HepG2 (cell line): Measurements from ENCODE around the gene EPB41L5. TPM values are rescaled to one million over a fixed set of nuclear protein-coding genes. Genes with fewer than 3 reads are reported as not detected.

Experiments
- ATF1 ChIP-seq: IDR thresholded peaks from 2 replicates; pipeline ENCODE4 v1.6.1; 2016; ENCODE audit warnings: mild to moderate bottlenecking, control low read depth
- CAMTA2 ChIP-seq: sonication (generic); formaldehyde crosslinking; IDR thresholded peaks from 2 replicates; pipeline ENCODE4 v1.4.0; 2020; ENCODE audit warnings: mild to moderate bottlenecking, missing genetic modification reagents, borderline replicate concordance
- EHMT2 ChIP-seq: fragments of 200-600 bp; sonication (generic); IDR thresholded peaks from 2 replicates; pipeline ENCODE4 v1.7.0; 2017; ENCODE audit warnings: antibody characterized with exemption, low read depth, low read length, borderline replicate concordance
- ETV5 ChIP-seq: IDR thresholded peaks from 2 replicates; pipeline ENCODE4 v1.6.1; 2018; ENCODE audit warnings: missing biosample characterization, missing genetic modification reagents, inconsistent platforms, borderline replicate concordance
- HOXD1 ChIP-seq: sonication (generic); formaldehyde crosslinking; IDR thresholded peaks from 2 replicates; pipeline ENCODE4 v1.5.0; 2020; ENCODE audit warnings: missing genetic modification reagents
- MTF1 ChIP-seq: sonication (generic); formaldehyde crosslinking; IDR thresholded peaks from 2 replicates; pipeline ENCODE4 v1.5.0; 2020; ENCODE audit warnings: missing genetic modification reagents
- NFE2 ChIP-seq: sonication (generic); formaldehyde crosslinking; IDR thresholded peaks from 2 replicates; pipeline ENCODE4 v1.4.0; 2020; ENCODE audit warnings: missing genetic modification reagents
- PAX8 ChIP-seq: sonication (generic); formaldehyde crosslinking; IDR thresholded peaks from 2 replicates; pipeline ENCODE4 v1.8.0; 2022; ENCODE audit warnings: mild to moderate bottlenecking, missing genetic modification reagents, borderline replicate concordance
- RCOR2 ChIP-seq: IDR thresholded peaks from 2 replicates; pipeline ENCODE4 v1.6.1; 2016; ENCODE audit warnings: missing biosample characterization, missing genetic modification reagents
- SETDB1 ChIP-seq: sonication (generic); formaldehyde crosslinking; IDR thresholded peaks from 2 replicates; pipeline ENCODE4 v1.5.1; 2020; ENCODE audit warnings: missing genetic modification reagents, mild to moderate bottlenecking, borderline replicate concordance
- SMARCC2 ChIP-seq: fragments of 450-650 bp; IDR thresholded peaks from 2 replicates; pipeline ENCODE4 v1.6.1; 2017; ENCODE audit warnings: antibody characterized with exemption, mild to moderate bottlenecking
- ZBTB1 ChIP-seq: sonication (generic); formaldehyde crosslinking; IDR thresholded peaks from 2 replicates; pipeline ENCODE4 v1.4.0; 2020; ENCODE audit warnings: missing genetic modification reagents, borderline replicate concordance
- ZKSCAN8 ChIP-seq: IDR thresholded peaks from 2 replicates; pipeline ENCODE4 v1.6.1; 2016; ENCODE audit warnings: borderline replicate concordance, missing genetic modification reagents, missing compliant biosample characterization
- ZNF160 ChIP-seq: sonication (generic); formaldehyde crosslinking; IDR thresholded peaks from 2 replicates; pipeline ENCODE4 v1.8.0; 2022; ENCODE audit warnings: mild to moderate bottlenecking, inconsistent platforms, missing genetic modification reagents
- ZNF30 ChIP-seq: sonication (generic); formaldehyde crosslinking; IDR thresholded peaks from 2 replicates; pipeline ENCODE4 v1.5.0; 2020; ENCODE audit warnings: mild to moderate bottlenecking, missing genetic modification reagents
- ZNF317 ChIP-seq: sonication (generic); formaldehyde crosslinking; IDR thresholded peaks from 2 replicates; pipeline ENCODE4 v1.5.0; 2020; ENCODE audit warnings: mild to moderate bottlenecking, missing genetic modification reagents
- ZNF589 ChIP-seq: sonication (generic); formaldehyde crosslinking; conservative IDR thresholded peaks from 2 replicates; pipeline ENCODE4 v1.8.0; 2022; ENCODE audit warnings: mild to moderate bottlenecking, moderate library complexity, missing genetic modification reagents
- ZNF660 ChIP-seq: sonication (generic); formaldehyde crosslinking; IDR thresholded peaks from 2 replicates; pipeline ENCODE4 v1.5.1; 2020; ENCODE audit warnings: mild to moderate bottlenecking, low read depth, missing genetic modification reagents, borderline replicate concordance
- ZNF709 ChIP-seq: sonication (generic); formaldehyde crosslinking; IDR thresholded peaks from 2 replicates; pipeline ENCODE4 v1.5.0; 2020; ENCODE audit warnings: mild to moderate bottlenecking, missing genetic modification reagents
- ZNF720 ChIP-seq: sonication (generic); formaldehyde crosslinking; IDR thresholded peaks from 2 replicates; pipeline ENCODE4 v1.4.0; 2020; ENCODE audit warnings: missing genetic modification reagents
- polyA plus RNA-seq, 8 experiments: library from polyadenylated mRNA; depleted of rRNA in 3 of 8; stranded (reverse) in 7 of 8; unstranded in 1 of 8; fragments of >200 nt; fragmentation: Illumina TruSeq in 4 of 8; extraction: Trizol in 4 of 8; gene quantifications; 2 replicates each; pipeline versions ENCODE4 v1.2.1 to v1.2.3, GENCODE V29; 2011 to 2016; ENCODE audit warnings: low read depth in 4 of 8, missing spikeins in 1 of 8, mixed read lengths in 1 of 8; ENCODE audit not compliant: insufficient read depth in 1 of 8
- total RNA-seq, 5 experiments: library from RNA; depleted of rRNA; stranded (reverse); fragments of >200 nt; fragmentation: Illumina TruSeq; extraction: Trizol; gene quantifications; 2 replicates each; pipeline ENCODE4 v1.2.3, GENCODE V29; 2016; ENCODE audit warnings: low read depth in 1 of 5
- TF ChIP-seq, protein P1 (sequence below): sonication (generic); formaldehyde crosslinking; IDR thresholded peaks from 2 replicates; pipeline ENCODE4 v1.4.0; 2020; ENCODE audit warnings: missing genetic modification reagents
- TF ChIP-seq, protein P2 (sequence below): sonication (generic); formaldehyde crosslinking; conservative IDR thresholded peaks from 2 replicates; pipeline ENCODE4 v1.8.1; 2023; ENCODE audit warnings: missing genetic modification reagents
- TF ChIP-seq, protein P3 (sequence below): sonication (generic); formaldehyde crosslinking; IDR thresholded peaks from 2 replicates; pipeline ENCODE4 v1.5.0; 2020; ENCODE audit warnings: missing genetic modification reagents, mild to moderate bottlenecking, borderline replicate concordance
- TF ChIP-seq, protein P4 (sequence below): sonication (generic); formaldehyde crosslinking; IDR thresholded peaks from 2 replicates; pipeline ENCODE4; 2020; ENCODE audit warnings: missing genetic modification reagents, mild to moderate bottlenecking, borderline replicate concordance

The EPB41L5 gene
- total and polyA plus RNA-seq, 2 of the 13 experiments (the other 11 are each of a cell fraction or from before 2014, with no cell fraction given) = 40.5 to 47.5 TPM

DNA sequence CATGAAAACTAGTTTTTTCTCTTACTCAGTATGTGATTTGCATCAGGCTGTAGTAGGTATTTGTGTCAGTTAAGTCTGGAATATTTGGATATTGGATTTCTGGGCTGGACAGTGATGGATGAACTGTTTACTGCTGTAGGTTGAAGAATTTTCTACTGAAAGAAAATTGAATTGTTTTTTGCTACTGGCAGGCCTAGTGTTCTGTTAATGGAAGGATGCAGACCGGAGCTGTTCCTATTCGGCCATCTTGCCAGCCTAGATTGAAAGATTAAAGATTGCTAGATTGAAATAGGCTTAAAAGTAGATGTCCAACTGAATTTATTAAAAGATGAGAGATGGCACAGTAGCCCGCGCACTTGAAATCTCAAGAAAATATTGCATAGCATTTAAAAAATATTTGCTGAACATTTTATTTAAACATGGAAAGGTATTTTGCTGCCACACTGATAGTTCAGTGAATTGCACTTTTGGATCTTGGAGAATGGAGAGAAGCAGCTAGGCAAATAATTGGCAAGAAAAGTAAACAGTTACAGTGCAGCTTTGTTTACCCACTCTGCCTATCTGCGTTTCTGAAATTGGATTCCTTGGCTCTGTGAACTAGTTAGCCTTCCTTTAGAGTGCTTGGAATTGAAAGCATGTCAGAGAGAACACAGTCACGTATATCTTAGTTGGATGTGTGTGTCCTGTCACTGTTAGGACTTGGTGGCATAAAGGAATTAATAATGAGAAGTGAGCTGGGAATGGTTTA lies 54.1 kb downstream of the EPB41L5 start (continued):
- TF ChIP-seq SETDB1 (CRISPR knock-in tag) = no peak
- no peak; the same call in 1 of the 2 replicates for TF ChIP-seq EHMT2
- no peak for TF ChIP-seq ZNF709 (CRISPR knock-in tag)
- TF ChIP-seq, protein P1, sequence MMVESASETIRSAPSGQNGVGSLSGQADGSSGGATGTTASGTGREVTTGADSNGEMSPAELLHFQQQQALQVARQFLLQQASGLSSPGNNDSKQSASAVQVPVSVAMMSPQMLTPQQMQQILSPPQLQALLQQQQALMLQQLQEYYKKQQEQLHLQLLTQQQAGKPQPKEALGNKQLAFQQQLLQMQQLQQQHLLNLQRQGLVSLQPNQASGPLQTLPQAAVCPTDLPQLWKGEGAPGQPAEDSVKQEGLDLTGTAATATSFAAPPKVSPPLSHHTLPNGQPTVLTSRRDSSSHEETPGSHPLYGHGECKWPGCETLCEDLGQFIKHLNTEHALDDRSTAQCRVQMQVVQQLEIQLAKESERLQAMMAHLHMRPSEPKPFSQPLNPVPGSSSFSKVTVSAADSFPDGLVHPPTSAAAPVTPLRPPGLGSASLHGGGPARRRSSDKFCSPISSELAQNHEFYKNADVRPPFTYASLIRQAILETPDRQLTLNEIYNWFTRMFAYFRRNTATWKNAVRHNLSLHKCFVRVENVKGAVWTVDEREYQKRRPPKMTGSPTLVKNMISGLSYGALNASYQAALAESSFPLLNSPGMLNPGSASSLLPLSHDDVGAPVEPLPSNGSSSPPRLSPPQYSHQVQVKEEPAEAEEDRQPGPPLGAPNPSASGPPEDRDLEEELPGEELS (CRISPR knock-in tag) = peak; percentile 99
- TF ChIP-seq ETV5 (CRISPR knock-in tag) = peak; percentile 73; the same call in 1 of the 2 replicates
- peak; percentile 69; the same call in 1 of the 2 replicates for TF ChIP-seq ATF1 (CRISPR knock-in tag)
- TF ChIP-seq ZBTB1 (CRISPR knock-in tag) = no peak
- peak; percentile 69 for TF ChIP-seq SMARCC2
- TF ChIP-seq, protein P2, sequence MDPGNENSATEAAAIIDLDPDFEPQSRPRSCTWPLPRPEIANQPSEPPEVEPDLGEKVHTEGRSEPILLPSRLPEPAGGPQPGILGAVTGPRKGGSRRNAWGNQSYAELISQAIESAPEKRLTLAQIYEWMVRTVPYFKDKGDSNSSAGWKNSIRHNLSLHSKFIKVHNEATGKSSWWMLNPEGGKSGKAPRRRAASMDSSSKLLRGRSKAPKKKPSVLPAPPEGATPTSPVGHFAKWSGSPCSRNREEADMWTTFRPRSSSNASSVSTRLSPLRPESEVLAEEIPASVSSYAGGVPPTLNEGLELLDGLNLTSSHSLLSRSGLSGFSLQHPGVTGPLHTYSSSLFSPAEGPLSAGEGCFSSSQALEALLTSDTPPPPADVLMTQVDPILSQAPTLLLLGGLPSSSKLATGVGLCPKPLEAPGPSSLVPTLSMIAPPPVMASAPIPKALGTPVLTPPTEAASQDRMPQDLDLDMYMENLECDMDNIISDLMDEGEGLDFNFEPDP (CRISPR knock-in tag) = 0 out of 2 replicates have a peak, but pooled peaks have one; percentile 76
- TF ChIP-seq CAMTA2 (CRISPR knock-in tag) = no peak
- TF ChIP-seq ZNF660 (CRISPR knock-in tag) = no peak
- no peak for TF ChIP-seq ZNF30
- TF ChIP-seq PAX8 (CRISPR knock-in tag) = no peak
- TF ChIP-seq NFE2 (CRISPR knock-in tag) = no peak
- TF ChIP-seq, protein P3, sequence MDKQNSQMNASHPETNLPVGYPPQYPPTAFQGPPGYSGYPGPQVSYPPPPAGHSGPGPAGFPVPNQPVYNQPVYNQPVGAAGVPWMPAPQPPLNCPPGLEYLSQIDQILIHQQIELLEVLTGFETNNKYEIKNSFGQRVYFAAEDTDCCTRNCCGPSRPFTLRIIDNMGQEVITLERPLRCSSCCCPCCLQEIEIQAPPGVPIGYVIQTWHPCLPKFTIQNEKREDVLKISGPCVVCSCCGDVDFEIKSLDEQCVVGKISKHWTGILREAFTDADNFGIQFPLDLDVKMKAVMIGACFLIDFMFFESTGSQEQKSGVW (CRISPR knock-in tag) = no peak
- TF ChIP-seq ZKSCAN8 (CRISPR knock-in tag) = peak; percentile 93; the same call in 1 of the 2 replicates
- peak; percentile 71; the same call in 1 of the 2 replicates for TF ChIP-seq ZNF317
- TF ChIP-seq HOXD1 (CRISPR knock-in tag) = peak; percentile 86
- no peak for TF ChIP-seq ZNF720 (CRISPR knock-in tag)
- TF ChIP-seq ZNF160 = no peak
- TF ChIP-seq, protein P4, sequence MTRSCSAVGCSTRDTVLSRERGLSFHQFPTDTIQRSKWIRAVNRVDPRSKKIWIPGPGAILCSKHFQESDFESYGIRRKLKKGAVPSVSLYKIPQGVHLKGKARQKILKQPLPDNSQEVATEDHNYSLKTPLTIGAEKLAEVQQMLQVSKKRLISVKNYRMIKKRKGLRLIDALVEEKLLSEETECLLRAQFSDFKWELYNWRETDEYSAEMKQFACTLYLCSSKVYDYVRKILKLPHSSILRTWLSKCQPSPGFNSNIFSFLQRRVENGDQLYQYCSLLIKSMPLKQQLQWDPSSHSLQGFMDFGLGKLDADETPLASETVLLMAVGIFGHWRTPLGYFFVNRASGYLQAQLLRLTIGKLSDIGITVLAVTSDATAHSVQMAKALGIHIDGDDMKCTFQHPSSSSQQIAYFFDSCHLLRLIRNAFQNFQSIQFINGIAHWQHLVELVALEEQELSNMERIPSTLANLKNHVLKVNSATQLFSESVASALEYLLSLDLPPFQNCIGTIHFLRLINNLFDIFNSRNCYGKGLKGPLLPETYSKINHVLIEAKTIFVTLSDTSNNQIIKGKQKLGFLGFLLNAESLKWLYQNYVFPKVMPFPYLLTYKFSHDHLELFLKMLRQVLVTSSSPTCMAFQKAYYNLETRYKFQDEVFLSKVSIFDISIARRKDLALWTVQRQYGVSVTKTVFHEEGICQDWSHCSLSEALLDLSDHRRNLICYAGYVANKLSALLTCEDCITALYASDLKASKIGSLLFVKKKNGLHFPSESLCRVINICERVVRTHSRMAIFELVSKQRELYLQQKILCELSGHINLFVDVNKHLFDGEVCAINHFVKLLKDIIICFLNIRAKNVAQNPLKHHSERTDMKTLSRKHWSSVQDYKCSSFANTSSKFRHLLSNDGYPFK (CRISPR knock-in tag) = no peak
- no peak for TF ChIP-seq MTF1 (CRISPR knock-in tag)
- no peak for TF ChIP-seq ZNF589 (CRISPR knock-in tag)
- peak; percentile 83 for TF ChIP-seq RCOR2
